GM21737 (cell line): Measurements from ENCODE around the gene KRT2.

ENCODE experiments used
- ATAC-seq: cut with Tn5 transposase; IDR thresholded peaks from one replicate; pipeline ENCODE4 v1.9.1; 2021; ENCODE audit warnings: mild to moderate bottlenecking, moderate library complexity; ENCODE audit not compliant: unreplicated experiment

The KRT2 gene

GRCh38 chr12:52651726-52652261 lies at the start of gene KRT2:
TSS of gene KRT2 (minus strand) at chr12:52652211. CDS start at chr12:52652142, 69 bp downstream.
- ATAC-seq = no peak

GRCh38 chr12:52701281-52701680 lies 49.3 kb upstream of the KRT2 start:
- ATAC-seq = no peak

GRCh38 chr12:52699960-52700359 lies 47.9 kb upstream of the KRT2 start:
- no peak for ATAC-seq

GRCh38 chr12:52699373-52699772 lies 47.4 kb upstream of the KRT2 start:
- ATAC-seq = no peak

GRCh38 chr12:52698651-52699340 lies 46.8 kb upstream of the KRT2 start:
- no peak for ATAC-seq

- no peak for ATAC-seq
Measured at GRCh38 chr12:52697058-52697582, 45.1 kb upstream of the KRT2 start.

GRCh38 chr12:52696588-52696987 lies 44.6 kb upstream of the KRT2 start:
- ATAC-seq = no peak

GRCh38 chr12:52695039-52695438 lies 43.0 kb upstream of the KRT2 start:
- ATAC-seq = no peak

- no peak for ATAC-seq
Measured at GRCh38 chr12:52694151-52694550, 42.1 kb upstream of the KRT2 start.

- no peak for ATAC-seq
Measured at GRCh38 chr12:52693261-52693660, 41.2 kb upstream of the KRT2 start.

GRCh38 chr12:52692254-52692653 lies 40.2 kb upstream of the KRT2 start:
- no peak for ATAC-seq

- ATAC-seq = no peak
Measured at GRCh38 chr12:52691841-52692150, 39.8 kb upstream of the KRT2 start.

- no peak for ATAC-seq
Measured at GRCh38 chr12:52691076-52691840, 39.2 kb upstream of the KRT2 start.

- ATAC-seq = no peak
Measured at GRCh38 chr12:52690351-52691075, 38.5 kb upstream of the KRT2 start.

GRCh38 chr12:52689936-52690335 lies 37.9 kb upstream of the KRT2 start:
- ATAC-seq = no peak

GRCh38 chr12:52689239-52689638 lies 37.2 kb upstream of the KRT2 start:
- no peak for ATAC-seq

- ATAC-seq = no peak
Measured at GRCh38 chr12:52688481-52688880, 36.5 kb upstream of the KRT2 start.

- ATAC-seq = no peak
Measured at GRCh38 chr12:52687497-52688385, 35.7 kb upstream of the KRT2 start.

GRCh38 chr12:52686756-52687487 lies 34.9 kb upstream of the KRT2 start:
- no peak for ATAC-seq

- no peak for ATAC-seq
Measured at GRCh38 chr12:52686063-52686462, 34.1 kb upstream of the KRT2 start.
